Neutrophil (primary cell): Measurements from ENCODE around the gene GDA.

Source experiments
- H3K27ac ChIP-seq: fragments of 200-600 bp; sonication (generic); 2 replicates; pipeline ENCODE4 v1.5.1; 2016; ENCODE audit warnings: mild to moderate bottlenecking, moderate library complexity
- H3K27me3 ChIP-seq: fragments of 200-600 bp; sonication (generic); 2 replicates; pipeline ENCODE4 v1.6.0; 2016; ENCODE audit warnings: mild to moderate bottlenecking
- H3K36me3 ChIP-seq: fragments of 200-600 bp; sonication (generic); 2 replicates; pipeline ENCODE4 v1.5.1; 2017
- H3K4me1 ChIP-seq, 2 experiments: fragments of 200-600 bp in 1 of 2; sonication (generic) in 1 of 2; 1 replicate in 1 of 2; 2 replicates in 1 of 2; pipeline versions ENCODE4 v1.5.1 to v1.6.1; 2013 to 2016; ENCODE audit warnings: low read depth in 1 of 2, low read length in 1 of 2, mild to moderate bottlenecking in 1 of 2, moderate library complexity in 1 of 2; ENCODE audit not compliant: control insufficient read depth in 1 of 2, insufficient read depth in 1 of 2
- H3K4me3 ChIP-seq, 2 experiments: fragments of 200-600 bp in 1 of 2; sonication (generic) in 1 of 2; 1 replicate in 1 of 2; 2 replicates in 1 of 2; pipeline ENCODE4 v1.5.1; 2013 to 2016; ENCODE audit warnings: low read depth in 1 of 2, low read length in 1 of 2, mild to moderate bottlenecking in 1 of 2, moderate library complexity in 1 of 2
- H3K9me3 ChIP-seq: fragments of 200-600 bp; sonication (generic); 2 replicates; pipeline ENCODE4 v1.5.1; 2016
- CTCF ChIP-seq: fragments of 200-600 bp; sonication (generic); IDR thresholded peaks from 2 replicates; pipeline ENCODE4 v1.5.1; 2016; ENCODE audit warnings: antibody characterized with exemption

GDA gene

GRCh38 chr9:72149231-72149975 is at the start of gene GDA:
GDA (plus strand) TSS chr9:72149440; CDS start chr9:72149560, 120 bp downstream.
- Histone ChIP-seq H3K27ac (no peak within 1 kb of the TSS), H3K9me3 (no peaks in the 10 kb centered on the region), H3K27me3 (peaks cover 69% of the 10 kb centered on the region), H3K36me3 (no peaks in the 10 kb centered on the region), H3K4me1 (no peaks in the 10 kb centered on the region), H3K4me3 (no peak within 1 kb of the TSS)
- TF ChIP-seq CTCF, result no peak

- Histone ChIP-seq H3K9me3 (no peaks in the 10 kb centered on the region), H3K4me1 (no peaks in the 10 kb centered on the region), H3K27me3 (no peaks in the 10 kb centered on the region), H3K4me3 (no peak overlapping the region), H3K27ac (no peak overlapping the region), H3K36me3 (no peaks in the 10 kb centered on the region)
- TF ChIP-seq CTCF, result no peak
These were observed 46.7 kb upstream of the GDA start for GRCh38 chr9:72102520-72102919.

GRCh38 chr9:72113056-72113455 is 36.2 kb upstream of the GDA start:
- Histone ChIP-seq H3K27me3 (no peaks in the 10 kb centered on the region), H3K9me3 (no peaks in the 10 kb centered on the region), H3K27ac (no peak overlapping the region), H3K4me1 (no peaks in the 10 kb centered on the region), H3K36me3 (no peaks in the 10 kb centered on the region), H3K4me3 (no peak overlapping the region)
- TF ChIP-seq CTCF, result no peak

GRCh38 chr9:72119853-72120252 is 29.4 kb upstream of the GDA start:
- no peaks in the 10 kb centered on the region for H3K4me1 ChIP-seq
- H3K4me3 ChIP-seq, result no peak overlapping the region
- no peaks in the 10 kb centered on the region for H3K9me3 ChIP-seq
- no peak for TF ChIP-seq CTCF
- no peak overlapping the region for H3K27ac ChIP-seq
- H3K27me3 ChIP-seq, result no peaks in the 10 kb centered on the region
- no peaks in the 10 kb centered on the region for H3K36me3 ChIP-seq

- no peak for TF ChIP-seq CTCF
- Histone ChIP-seq H3K9me3 (no peaks in the 10 kb centered on the region), H3K27ac (no peak overlapping the region), H3K4me3 (no peak overlapping the region), H3K4me1 (no peaks in the 10 kb centered on the region), H3K27me3 (no peaks in the 10 kb centered on the region), H3K36me3 (no peaks in the 10 kb centered on the region)
These were observed 24.3 kb upstream of the GDA start for GRCh38 chr9:72124947-72125346.
